ENCODE measurements around the gene ITGB5.

DNA sequence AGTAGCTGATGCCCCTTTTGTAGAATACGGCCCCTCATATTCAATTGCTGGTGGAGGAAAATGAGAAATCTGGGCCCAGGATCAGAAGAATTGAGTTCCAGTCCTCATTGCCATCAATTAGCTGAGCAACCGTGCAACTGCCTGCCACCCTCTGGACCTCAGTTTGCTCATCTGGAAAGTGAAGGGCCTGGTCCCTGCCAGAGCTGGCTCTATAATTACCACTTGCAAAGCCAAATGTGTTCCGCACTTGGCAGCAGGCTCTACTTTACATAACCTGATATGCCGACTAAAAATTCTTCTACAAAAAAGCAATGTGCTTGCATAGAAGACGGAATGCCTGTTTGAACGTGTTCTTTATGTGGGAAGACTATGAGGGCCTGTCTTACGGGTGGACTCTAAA is 8.6 kb upstream of the ITGB5 start:
- TF ChIP-seq, protein P1, sequence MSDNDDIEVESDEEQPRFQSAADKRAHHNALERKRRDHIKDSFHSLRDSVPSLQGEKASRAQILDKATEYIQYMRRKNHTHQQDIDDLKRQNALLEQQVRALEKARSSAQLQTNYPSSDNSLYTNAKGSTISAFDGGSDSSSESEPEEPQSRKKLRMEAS (IDR thresholded peaks at IDR 0.05; ENCODE audit: low read depth, low read length) = no peak
- TF ChIP-seq, protein P2, sequence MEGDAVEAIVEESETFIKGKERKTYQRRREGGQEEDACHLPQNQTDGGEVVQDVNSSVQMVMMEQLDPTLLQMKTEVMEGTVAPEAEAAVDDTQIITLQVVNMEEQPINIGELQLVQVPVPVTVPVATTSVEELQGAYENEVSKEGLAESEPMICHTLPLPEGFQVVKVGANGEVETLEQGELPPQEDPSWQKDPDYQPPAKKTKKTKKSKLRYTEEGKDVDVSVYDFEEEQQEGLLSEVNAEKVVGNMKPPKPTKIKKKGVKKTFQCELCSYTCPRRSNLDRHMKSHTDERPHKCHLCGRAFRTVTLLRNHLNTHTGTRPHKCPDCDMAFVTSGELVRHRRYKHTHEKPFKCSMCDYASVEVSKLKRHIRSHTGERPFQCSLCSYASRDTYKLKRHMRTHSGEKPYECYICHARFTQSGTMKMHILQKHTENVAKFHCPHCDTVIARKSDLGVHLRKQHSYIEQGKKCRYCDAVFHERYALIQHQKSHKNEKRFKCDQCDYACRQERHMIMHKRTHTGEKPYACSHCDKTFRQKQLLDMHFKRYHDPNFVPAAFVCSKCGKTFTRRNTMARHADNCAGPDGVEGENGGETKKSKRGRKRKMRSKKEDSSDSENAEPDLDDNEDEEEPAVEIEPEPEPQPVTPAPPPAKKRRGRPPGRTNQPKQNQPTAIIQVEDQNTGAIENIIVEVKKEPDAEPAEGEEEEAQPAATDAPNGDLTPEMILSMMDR (IDR thresholded peaks at IDR 0.05; ENCODE audit: low read depth, low read length) = no peak
- TF ChIP-seq POLR2A (IDR thresholded peaks at IDR 0.05; ENCODE audit: extremely low read depth, insufficient read length) = no peak
- no peak for TF ChIP-seq MYC (IDR thresholded peaks at IDR 0.05; ENCODE audit: low read depth, low read length)
